HG03558 (cell line): ENCODE results near the gene NOXRED1.

Experiments
- ATAC-seq: cut with Tn5 transposase; IDR thresholded peaks from one replicate; pipeline ENCODE4 v1.9.1; 2021; ENCODE audit warnings: moderate number of reproducible peaks; ENCODE audit not compliant: unreplicated experiment; ENCODE audit errors: extremely low read depth

The NOXRED1 gene

GRCh38 chr14:77353469-77354141, 69.7 kb downstream of the NOXRED1 start:
- no peak for ATAC-seq

GRCh38 chr14:77347751-77348150, 75.6 kb downstream of the NOXRED1 start:
- ATAC-seq, result no peak

- ATAC-seq, result no peak
Measured at GRCh38 chr14:77346495-77346894, 76.8 kb downstream of the NOXRED1 start.

GRCh38 chr14:77344377-77344996, 78.8 kb downstream of the NOXRED1 start:
- no peak for ATAC-seq
